ENCODE results near the gene EPAS1. TPM values are rescaled to one million over a fixed set of nuclear protein-coding genes. Genes with fewer than 3 reads are reported as not detected.

Gene EPAS1
- total RNA-seq, 1 experiment from 2014 or later: 127 TPM

DNA sequence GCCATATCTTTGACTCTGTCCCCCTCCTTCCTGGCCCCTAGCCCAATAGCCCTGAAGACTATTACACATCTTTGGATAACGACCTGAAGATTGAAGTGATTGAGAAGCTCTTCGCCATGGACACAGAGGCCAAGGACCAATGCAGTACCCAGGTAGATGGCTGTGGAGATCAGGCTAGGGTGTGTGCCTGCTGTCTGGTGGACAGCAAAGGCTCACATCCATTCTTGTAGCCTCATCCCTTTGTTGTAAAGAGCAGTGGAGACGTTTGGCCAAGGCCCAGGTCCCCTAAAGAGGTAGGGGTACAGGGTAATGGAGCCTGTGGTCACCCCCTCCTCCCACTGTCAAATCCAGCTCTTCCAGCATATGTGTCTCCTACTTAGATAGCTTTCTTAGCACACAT lies 81.4 kb downstream of the EPAS1 start:
- Histone ChIP-seq H3K4me1 (replicated peaks; ENCODE audit: insufficient read depth) (no peaks in the 10 kb centered on the region), H4K20me1 (ENCODE audit: insufficient read depth) (no peaks in the 10 kb centered on the region), H3K27me3 (ENCODE audit: insufficient read depth, low read depth) (no peaks in the 10 kb centered on the region), H3K4me2 (no peak overlapping the region), H3K9me2 (ENCODE audit: insufficient read depth) (no peaks in the 10 kb centered on the region), H3K4me3 (no peak overlapping the region), H2AFZ (no peak overlapping the region), H3K27ac (no peak overlapping the region), H3K9me3 (ENCODE audit: insufficient read depth, low read depth) (no peaks in the 10 kb centered on the region), H3K79me2 (ENCODE audit: low read depth) (no peaks in the 10 kb centered on the region), H3K36me3 (ENCODE audit: low read depth) (peaks cover 36% of the 10 kb centered on the region), H3F3A (ENCODE audit: insufficient read depth, low read depth) (no peaks in the 10 kb centered on the region; the same call in 1 of the 2 replicates)
- ChIA-PET CTCF (no interaction called here), POLR2A (ENCODE audit: unreplicated experiment) (no interaction called here)
- no TSS peak for BruUV-seq (replicated peaks)
- TF ChIP-seq EZH2 (IDR thresholded peaks at IDR 0.05; ENCODE audit: low read depth): no peak
- TF ChIP-seq, protein P1, sequence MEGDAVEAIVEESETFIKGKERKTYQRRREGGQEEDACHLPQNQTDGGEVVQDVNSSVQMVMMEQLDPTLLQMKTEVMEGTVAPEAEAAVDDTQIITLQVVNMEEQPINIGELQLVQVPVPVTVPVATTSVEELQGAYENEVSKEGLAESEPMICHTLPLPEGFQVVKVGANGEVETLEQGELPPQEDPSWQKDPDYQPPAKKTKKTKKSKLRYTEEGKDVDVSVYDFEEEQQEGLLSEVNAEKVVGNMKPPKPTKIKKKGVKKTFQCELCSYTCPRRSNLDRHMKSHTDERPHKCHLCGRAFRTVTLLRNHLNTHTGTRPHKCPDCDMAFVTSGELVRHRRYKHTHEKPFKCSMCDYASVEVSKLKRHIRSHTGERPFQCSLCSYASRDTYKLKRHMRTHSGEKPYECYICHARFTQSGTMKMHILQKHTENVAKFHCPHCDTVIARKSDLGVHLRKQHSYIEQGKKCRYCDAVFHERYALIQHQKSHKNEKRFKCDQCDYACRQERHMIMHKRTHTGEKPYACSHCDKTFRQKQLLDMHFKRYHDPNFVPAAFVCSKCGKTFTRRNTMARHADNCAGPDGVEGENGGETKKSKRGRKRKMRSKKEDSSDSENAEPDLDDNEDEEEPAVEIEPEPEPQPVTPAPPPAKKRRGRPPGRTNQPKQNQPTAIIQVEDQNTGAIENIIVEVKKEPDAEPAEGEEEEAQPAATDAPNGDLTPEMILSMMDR (conservative IDR thresholded peaks at IDR 0.05): no peak
- intact Hi-C loops (cut with micrococcal nuclease; ENCODE audit: unreplicated experiment): no loop called here
- DNase-seq: no peak

DNA sequence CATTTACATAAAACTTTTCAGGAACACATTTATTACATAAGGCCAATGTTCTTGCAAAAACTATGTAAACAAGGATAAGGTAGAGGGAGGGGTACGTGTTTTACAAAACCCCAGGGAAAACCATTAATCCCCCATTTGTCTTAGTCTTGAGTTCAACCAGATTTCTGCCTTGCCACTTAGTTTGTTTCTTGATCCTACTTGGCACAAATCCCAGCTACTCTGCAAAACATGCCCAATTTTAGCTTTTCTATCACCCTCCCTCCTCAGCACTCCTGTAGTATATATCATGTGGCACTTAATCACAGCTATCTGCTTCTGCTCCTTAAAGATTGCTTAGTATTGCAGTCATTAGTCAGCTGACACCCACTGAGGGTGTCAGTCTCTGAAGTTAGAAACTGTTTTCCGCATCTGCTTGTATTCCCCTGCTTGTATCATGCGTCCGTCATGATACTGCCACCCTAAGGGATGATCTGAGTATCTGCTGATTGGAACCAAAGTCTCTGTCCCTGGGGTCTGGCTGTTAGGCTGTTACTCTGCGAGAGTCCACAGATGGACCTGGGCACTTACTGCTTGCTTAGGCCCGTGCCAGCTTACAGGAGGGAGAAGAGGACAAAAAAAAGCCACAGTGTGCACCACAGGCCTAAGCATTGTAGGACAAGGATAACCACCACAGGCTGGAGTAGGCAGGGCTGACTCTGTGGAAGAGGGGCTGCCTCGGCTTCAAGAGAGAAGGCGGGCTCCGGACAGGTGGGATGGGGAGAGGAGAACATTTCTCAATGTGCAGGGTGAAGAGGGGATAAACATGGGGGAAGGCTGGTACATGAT lies 82.2 kb downstream of the EPAS1 start:
- no TSS peak for BruUV-seq (replicated peaks)
- no peaks in the 10 kb centered on the region for H4K20me1 ChIP-seq (ENCODE audit: insufficient read depth)
- no peak for DNase-seq
- peaks cover 31% of the 10 kb centered on the region for H3K36me3 ChIP-seq (ENCODE audit: low read depth)
- H3K4me3 ChIP-seq: no peak overlapping the region
- ChIA-PET POLR2A (ENCODE audit: unreplicated experiment) (no interaction called here), CTCF (no interaction called here)
- intact Hi-C loops (cut with micrococcal nuclease; ENCODE audit: unreplicated experiment): no loop called here
- no peak overlapping the region for H2AFZ ChIP-seq
- peaks cover under 1% of the 10 kb centered on the region; the same call in 1 of the 2 replicates for H3F3A ChIP-seq (ENCODE audit: insufficient read depth, low read depth)
- no peaks in the 10 kb centered on the region for H3K9me2 ChIP-seq (ENCODE audit: insufficient read depth)
- H3K4me2 ChIP-seq: no peak overlapping the region
- H3K27ac ChIP-seq: no peak overlapping the region
- no peaks in the 10 kb centered on the region for H3K4me1 ChIP-seq (replicated peaks; ENCODE audit: insufficient read depth)
- no peaks in the 10 kb centered on the region for H3K79me2 ChIP-seq (ENCODE audit: low read depth)
- no peaks in the 10 kb centered on the region for H3K9me3 ChIP-seq (ENCODE audit: insufficient read depth, low read depth)
- TF ChIP-seq, protein P1 (conservative IDR thresholded peaks at IDR 0.05): no peak
- no peak for TF ChIP-seq EZH2 (IDR thresholded peaks at IDR 0.05; ENCODE audit: low read depth)
- no peaks in the 10 kb centered on the region for H3K27me3 ChIP-seq (ENCODE audit: insufficient read depth, low read depth)

DNA sequence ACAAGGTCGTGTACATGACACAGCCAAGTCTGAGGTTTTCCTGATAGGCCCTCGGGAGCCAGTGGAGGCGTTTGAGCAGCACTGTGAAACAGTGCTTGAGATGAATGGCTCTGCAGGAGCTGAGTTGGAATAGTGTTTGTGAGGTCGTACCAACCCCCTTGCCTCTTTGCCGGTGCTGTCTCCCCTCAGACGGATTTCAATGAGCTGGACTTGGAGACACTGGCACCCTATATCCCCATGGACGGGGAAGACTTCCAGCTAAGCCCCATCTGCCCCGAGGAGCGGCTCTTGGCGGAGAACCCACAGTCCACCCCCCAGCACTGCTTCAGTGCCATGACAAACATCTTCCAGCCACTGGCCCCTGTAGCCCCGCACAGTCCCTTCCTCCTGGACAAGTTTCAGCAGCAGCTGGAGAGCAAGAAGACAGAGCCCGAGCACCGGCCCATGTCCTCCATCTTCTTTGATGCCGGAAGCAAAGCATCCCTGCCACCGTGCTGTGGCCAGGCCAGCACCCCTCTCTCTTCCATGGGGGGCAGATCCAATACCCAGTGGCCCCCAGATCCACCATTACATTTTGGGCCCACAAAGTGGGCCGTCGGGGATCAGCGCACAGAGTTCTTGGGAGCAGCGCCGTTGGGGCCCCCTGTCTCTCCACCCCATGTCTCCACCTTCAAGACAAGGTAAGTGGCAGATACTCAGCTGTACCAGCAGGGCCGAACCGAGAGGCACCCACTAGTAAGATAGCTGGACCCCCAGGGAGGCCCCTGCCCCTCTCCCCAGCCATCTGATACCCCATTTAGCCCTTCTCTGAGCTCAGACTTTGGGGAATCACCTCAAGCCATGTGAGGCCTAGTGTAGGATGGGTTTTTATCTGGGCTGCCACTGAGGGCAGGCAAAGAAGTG lies 83.1 kb downstream of the EPAS1 start:
- CTCF ChIA-PET: no interaction called here

More for the DNA sequence above, 83.1 kb downstream of the EPAS1 start:
- H3K79me2 ChIP-seq (ENCODE audit: low read depth): no peaks in the 10 kb centered on the region
- intact Hi-C loops (cut with micrococcal nuclease; ENCODE audit: unreplicated experiment): no loop called here
- no peak overlapping the region for H2AFZ ChIP-seq
- TF ChIP-seq, protein P1 (conservative IDR thresholded peaks at IDR 0.05): no peak
- no peak for TF ChIP-seq EZH2 (IDR thresholded peaks at IDR 0.05; ENCODE audit: low read depth)
- POLR2A ChIA-PET (ENCODE audit: unreplicated experiment): no interaction called here
- no TSS peak for BruUV-seq (replicated peaks)
- no peaks in the 10 kb centered on the region for H3K9me3 ChIP-seq (ENCODE audit: insufficient read depth, low read depth)
- no peaks in the 10 kb centered on the region for H3K9me2 ChIP-seq (ENCODE audit: insufficient read depth)
- H3F3A ChIP-seq (ENCODE audit: insufficient read depth, low read depth): peaks cover 9% of the 10 kb centered on the region; the same call in 1 of the 2 replicates
- H3K4me1 ChIP-seq (replicated peaks; ENCODE audit: insufficient read depth): peaks cover 6% of the 10 kb centered on the region
- no peak for DNase-seq
- no peaks in the 10 kb centered on the region for H4K20me1 ChIP-seq (ENCODE audit: insufficient read depth)
- no peak overlapping the region for H3K27ac ChIP-seq
- H3K4me3 ChIP-seq: no peak overlapping the region
- peaks cover 34% of the 10 kb centered on the region for H3K36me3 ChIP-seq (ENCODE audit: low read depth)
- no peak overlapping the region for H3K4me2 ChIP-seq
- H3K27me3 ChIP-seq (ENCODE audit: insufficient read depth, low read depth): no peaks in the 10 kb centered on the region

Data from PC-9 (cell line).